Fibroblast of mammary gland (primary cell): ENCODE measurements around the gene ANKRD13D.

ENCODE experiments used
- DNase-seq: peaks from one replicate; pipeline ENCODE4 v3.0.0-alpha.2; 2010; ENCODE audit warnings: low read depth
- H3K4me3 ChIP-seq: 2 replicates; pipeline ENCODE4 v1.5.1; 2011; ENCODE audit warnings: low read depth, mild to moderate bottlenecking, low read length, moderate library complexity; ENCODE audit not compliant: control insufficient read depth
- TF ChIP-seq, protein P1 (sequence below): conservative IDR thresholded peaks from 2 replicates; pipeline ENCODE4 v1.5.1; 2011; ENCODE audit warnings: low read depth, low read length, inconsistent platforms; ENCODE audit not compliant: control insufficient read depth, insufficient read depth

ANKRD13D gene

DNA sequence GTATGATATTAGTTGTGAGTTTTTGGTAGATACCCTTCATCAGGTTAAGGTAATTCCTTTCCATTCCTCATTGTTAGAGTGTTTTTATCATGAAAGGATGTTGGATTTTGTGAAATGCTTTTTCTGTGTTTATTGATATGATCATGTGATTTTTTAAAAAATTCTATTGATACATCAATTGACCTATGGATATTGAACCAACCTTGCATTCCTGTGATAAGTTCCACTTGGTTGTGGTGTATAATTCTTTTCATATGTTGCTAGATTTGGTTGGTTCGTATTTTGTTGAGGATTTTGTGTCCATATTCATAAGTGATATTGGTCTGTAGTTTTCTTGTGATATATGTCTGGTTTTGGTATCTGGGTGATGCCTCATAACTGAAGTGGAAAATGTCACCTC lies 6.7 kb downstream of the ANKRD13D start:
- no peak for DNase-seq
- TF ChIP-seq, protein P1, sequence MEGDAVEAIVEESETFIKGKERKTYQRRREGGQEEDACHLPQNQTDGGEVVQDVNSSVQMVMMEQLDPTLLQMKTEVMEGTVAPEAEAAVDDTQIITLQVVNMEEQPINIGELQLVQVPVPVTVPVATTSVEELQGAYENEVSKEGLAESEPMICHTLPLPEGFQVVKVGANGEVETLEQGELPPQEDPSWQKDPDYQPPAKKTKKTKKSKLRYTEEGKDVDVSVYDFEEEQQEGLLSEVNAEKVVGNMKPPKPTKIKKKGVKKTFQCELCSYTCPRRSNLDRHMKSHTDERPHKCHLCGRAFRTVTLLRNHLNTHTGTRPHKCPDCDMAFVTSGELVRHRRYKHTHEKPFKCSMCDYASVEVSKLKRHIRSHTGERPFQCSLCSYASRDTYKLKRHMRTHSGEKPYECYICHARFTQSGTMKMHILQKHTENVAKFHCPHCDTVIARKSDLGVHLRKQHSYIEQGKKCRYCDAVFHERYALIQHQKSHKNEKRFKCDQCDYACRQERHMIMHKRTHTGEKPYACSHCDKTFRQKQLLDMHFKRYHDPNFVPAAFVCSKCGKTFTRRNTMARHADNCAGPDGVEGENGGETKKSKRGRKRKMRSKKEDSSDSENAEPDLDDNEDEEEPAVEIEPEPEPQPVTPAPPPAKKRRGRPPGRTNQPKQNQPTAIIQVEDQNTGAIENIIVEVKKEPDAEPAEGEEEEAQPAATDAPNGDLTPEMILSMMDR = no peak
- H3K4me3 ChIP-seq = no peak overlapping the region

DNA sequence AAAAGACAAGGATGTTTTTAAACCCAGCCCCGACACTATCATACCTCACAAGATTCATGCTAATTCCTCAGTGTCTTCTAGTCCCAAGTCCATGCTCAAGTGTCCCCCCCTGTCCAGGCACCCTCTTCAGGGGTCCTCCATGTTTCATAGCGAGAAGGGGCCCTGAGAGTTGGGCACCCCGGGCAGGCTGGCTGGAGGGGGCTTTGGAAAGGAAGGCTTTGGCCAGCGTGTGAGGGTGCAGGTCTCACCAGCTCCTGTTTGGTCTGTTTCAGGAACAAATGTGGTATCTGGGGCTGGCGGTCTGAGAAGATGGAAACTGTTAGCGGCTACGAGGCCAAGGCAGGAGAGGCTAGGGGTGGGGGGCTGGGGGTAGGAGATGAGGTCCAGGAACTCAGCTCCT lies 9.7 kb downstream of the ANKRD13D start:
- TF ChIP-seq, protein P1 = no peak
- H3K4me3 ChIP-seq = no peak overlapping the region
- no peak for DNase-seq

DNA sequence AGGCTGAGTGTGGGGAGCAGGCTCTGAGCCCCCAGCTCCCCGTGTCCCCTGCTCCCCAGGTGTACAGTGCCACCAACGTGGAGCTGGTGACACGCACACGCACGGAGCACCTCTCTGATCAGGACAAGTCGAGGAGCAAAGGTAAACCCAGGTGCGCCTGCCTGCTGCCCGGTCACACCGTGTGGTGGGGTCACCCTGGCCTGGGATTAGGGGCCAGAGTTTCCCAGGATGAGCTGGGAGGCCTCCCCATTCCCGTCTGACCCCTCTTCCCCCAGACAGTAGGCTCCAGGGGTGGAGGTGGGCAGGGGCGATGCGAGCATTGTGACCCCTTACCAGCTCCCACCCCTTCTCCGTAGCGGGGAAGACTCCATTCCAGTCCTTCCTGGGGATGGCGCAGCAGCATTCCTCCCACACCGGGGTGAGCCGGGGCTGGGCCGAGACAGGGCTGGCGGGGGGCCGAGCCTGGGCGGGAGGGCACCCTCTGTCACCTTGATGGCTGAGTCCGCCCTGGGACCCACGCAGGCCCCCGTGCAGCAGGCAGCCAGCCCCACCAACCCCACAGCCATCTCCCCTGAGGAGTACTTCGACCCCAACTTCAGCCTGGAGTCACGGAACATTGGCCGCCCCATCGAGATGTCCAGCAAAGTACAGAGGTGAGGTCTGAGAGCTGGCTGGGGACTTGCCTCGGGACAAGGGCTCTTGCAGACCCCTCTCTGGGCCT lies 10.5 kb downstream of the ANKRD13D start:
- H3K4me3 ChIP-seq = no peak overlapping the region
- TF ChIP-seq, protein P1 = no peak
- no peak for DNase-seq

DNA sequence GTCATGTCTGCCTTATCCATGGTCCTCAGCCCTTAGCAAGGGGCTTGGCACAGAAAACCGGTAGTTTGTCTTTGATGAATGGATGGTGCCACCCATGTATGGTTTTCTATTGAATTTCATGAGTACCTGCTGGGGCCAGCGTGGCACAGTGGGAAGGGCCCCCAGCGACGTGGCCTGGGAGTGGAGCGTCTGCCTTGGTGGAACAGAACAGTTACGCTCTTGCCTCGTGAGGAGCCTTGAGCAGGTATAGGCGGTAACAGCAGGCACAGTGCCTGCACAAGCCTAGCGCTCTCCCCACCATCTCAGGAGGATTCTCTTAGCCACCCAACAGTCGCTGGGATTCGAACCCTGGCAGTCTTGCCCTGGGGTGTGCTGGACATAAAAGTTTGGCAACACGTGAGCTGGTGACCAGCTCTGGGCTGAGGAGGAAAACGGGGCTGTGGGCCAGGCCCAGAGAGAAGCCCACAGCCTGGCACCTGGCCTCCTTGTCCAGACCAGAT lies 11.2 kb downstream of the ANKRD13D start:
- TF ChIP-seq, protein P1 = no peak
- no peak for DNase-seq
- no peak overlapping the region for H3K4me3 ChIP-seq

DNA sequence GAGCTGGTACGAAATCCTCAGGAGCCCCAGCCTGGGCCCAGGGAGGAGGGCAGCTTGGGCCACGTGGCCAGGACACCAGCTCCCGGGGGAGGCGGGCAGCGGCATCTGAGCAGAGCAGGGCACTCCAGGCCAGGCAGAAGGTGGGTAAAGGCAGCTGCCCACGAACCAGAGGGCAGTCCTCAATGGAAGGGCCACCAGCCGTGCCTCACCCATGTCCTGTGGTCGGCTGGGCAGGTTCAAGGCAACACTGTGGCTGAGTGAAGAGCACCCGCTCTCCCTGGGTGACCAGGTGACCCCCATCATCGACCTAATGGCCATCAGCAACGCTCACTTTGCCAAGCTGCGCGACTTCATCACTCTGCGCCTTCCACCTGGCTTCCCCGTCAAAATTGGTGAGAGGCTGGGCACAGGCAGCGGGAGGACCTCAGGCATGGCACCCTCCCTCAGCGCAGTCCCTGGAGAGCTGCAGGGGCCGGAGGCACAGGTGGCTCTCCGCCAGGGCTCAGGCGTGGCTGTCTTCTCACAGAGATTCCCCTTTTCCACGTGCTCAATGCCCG lies 11.7 kb downstream of the ANKRD13D start:
- H3K4me3 ChIP-seq = no peak overlapping the region
- no peak for DNase-seq
- TF ChIP-seq, protein P1 = no peak

DNA sequence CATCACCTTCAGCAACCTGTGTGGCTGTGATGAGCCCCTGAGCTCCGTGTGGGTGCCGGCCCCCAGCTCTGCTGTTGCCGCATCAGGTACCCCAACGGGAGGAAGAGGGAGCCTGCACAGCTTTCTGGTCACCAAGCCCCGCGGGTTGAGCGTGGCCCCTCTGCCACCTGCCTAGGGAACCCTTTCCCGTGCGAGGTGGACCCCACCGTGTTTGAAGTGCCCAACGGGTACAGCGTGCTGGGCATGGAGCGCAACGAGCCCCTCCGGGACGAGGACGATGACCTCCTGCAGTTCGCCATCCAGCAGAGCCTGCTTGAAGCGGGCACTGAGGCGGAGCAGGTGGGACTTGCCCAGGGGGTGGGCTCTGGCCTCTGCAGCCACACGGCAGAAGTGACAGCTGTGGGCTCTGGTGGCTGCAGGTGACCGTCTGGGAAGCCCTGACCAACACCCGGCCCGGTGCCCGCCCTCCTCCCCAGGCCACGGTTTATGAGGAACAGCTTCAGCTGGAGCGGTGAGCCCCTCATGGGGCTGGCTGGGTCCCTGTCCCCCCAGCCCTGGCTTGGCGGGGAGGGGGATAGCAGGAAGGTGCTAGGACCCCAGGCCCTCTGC lies 12.3 kb downstream of the ANKRD13D start:
- no peak overlapping the region for H3K4me3 ChIP-seq
- no peak for DNase-seq
- TF ChIP-seq, protein P1 = no peak
